AG10803 (cell line): ENCODE results near the gene STBD1.
"Not testable (repeated sequence)": the region's sequence is repeated elsewhere in the genome, so short reads cannot be mapped to it uniquely, and the experiment has no call there.

Source experiments
- DNase-seq: peaks from one replicate; pipeline ENCODE4 v3.0.0; 2010; ENCODE audit warnings: low read depth
- H3K4me3 ChIP-seq: 2 replicates; pipeline ENCODE4 v1.5.1; 2011; ENCODE audit warnings: mild to moderate bottlenecking, low read length, control low read depth
- TF ChIP-seq, protein P1 (sequence below): conservative IDR thresholded peaks from 2 replicates; pipeline ENCODE4 v1.5.1; 2011; ENCODE audit warnings: mild to moderate bottlenecking, low read length, control low read depth, inconsistent platforms

STBD1 gene

GRCh38 chr4:76354517-76355473 is 48.3 kb downstream of the STBD1 start:
- TF ChIP-seq, protein P1, sequence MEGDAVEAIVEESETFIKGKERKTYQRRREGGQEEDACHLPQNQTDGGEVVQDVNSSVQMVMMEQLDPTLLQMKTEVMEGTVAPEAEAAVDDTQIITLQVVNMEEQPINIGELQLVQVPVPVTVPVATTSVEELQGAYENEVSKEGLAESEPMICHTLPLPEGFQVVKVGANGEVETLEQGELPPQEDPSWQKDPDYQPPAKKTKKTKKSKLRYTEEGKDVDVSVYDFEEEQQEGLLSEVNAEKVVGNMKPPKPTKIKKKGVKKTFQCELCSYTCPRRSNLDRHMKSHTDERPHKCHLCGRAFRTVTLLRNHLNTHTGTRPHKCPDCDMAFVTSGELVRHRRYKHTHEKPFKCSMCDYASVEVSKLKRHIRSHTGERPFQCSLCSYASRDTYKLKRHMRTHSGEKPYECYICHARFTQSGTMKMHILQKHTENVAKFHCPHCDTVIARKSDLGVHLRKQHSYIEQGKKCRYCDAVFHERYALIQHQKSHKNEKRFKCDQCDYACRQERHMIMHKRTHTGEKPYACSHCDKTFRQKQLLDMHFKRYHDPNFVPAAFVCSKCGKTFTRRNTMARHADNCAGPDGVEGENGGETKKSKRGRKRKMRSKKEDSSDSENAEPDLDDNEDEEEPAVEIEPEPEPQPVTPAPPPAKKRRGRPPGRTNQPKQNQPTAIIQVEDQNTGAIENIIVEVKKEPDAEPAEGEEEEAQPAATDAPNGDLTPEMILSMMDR = no peak
- DNase-seq = no peak
- no peak overlapping the region for H3K4me3 ChIP-seq

DNA sequence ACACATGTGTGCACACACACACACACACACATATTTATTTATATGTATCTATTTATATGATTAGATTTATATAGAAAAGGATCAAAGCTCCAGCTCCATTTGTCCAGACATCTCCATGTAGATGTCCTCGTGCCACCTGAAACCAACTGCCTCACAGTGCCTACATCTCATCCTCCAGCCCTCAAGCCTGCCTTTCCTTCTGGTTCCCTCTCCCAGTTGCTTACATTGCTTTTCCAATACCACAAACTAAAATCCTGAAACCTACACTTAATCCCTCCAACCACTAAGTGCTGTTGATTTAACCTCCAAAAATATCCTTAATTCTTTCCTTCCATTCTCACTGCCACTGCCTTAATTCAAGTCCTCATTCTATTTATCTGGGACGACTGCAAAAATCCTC is 51.4 kb downstream of the STBD1 start:
- DNase-seq = no peak
- TF ChIP-seq, protein P1 = no peak
- no peak overlapping the region for H3K4me3 ChIP-seq

- DNase-seq, H3K4me3 ChIP-seq: not testable (repeated sequence)
These were observed 53.4 kb downstream of the STBD1 start for GRCh38 chr4:76359881-76360466.
